Suprapubic skin (tissue), 4 donors: ENCODE results near the gene SSR3. TPM values are rescaled to one million over a fixed set of nuclear protein-coding genes. Genes with fewer than 3 reads are reported as not detected.

ENCODE experiments used
- DNase-seq, 2 donors: peaks; one replicate each; pipeline ENCODE4 v3.0.0-alpha.2; 2019; ENCODE audit warnings: low spot score in 2 of 2
- H3K27ac ChIP-seq: fragments of 200-600 bp; sonication (generic); one replicate; pipeline ENCODE4 v1.5.1; 2019
- H3K27me3 ChIP-seq: fragments of 200-600 bp; sonication (generic); one replicate; pipeline ENCODE4 v1.5.1; 2019
- H3K36me3 ChIP-seq: fragments of 200-600 bp; sonication (generic); one replicate; pipeline ENCODE4 v1.5.1; 2019
- H3K4me1 ChIP-seq: fragments of 200-600 bp; sonication (generic); one replicate; pipeline ENCODE4 v1.5.1; 2019
- H3K4me3 ChIP-seq: fragments of 200-600 bp; sonication (generic); one replicate; pipeline ENCODE4 v1.5.1; 2019; ENCODE audit warnings: mild to moderate bottlenecking
- H3K9me3 ChIP-seq: fragments of 200-600 bp; sonication (generic); one replicate; pipeline ENCODE4 v1.5.1; 2019
- EP300 ChIP-seq: sonication (generic); formaldehyde crosslinking; IDR thresholded peaks from one replicate; pipeline ENCODE4 v1.6.1; 2017; ENCODE audit warnings: antibody characterized with exemption
- POLR2A ChIP-seq, 2 donors: fragments of 450-650 bp; IDR thresholded peaks; one replicate each; pipeline ENCODE4 v1.6.1; 2017; ENCODE audit warnings: antibody characterized with exemption in 2 of 2, mild to moderate bottlenecking in 2 of 2, moderate library complexity in 2 of 2
- POLR2AphosphoS5 ChIP-seq, 3 donors: sonication (generic); formaldehyde crosslinking; IDR thresholded peaks; one replicate each; pipeline ENCODE4 v1.6.1; 2017; ENCODE audit warnings: antibody characterized with exemption in 3 of 3
- WGBS: methylation state at CpG from one replicate; pipeline ENCODE4 v1.1.5; 2018; 5-methylcytosine and 5-hydroxymethylcytosine counted together
- total RNA-seq, 4 donors: library from RNA; depleted of rRNA; stranded (reverse); fragments of >200 nt; gene quantifications; one replicate each; pipeline ENCODE4 v1.1.0, GENCODE V29; 2016
- TF ChIP-seq, protein P1 (sequence below), 2 donors: fragments of 200-600 bp in 1 of 2; fragments of 450-650 bp in 1 of 2; sonication (generic) in 1 of 2; IDR thresholded peaks; one replicate each; pipeline ENCODE4 v1.5.1; 2016 to 2019; ENCODE audit warnings: antibody characterized with exemption in 2 of 2, mild to moderate bottlenecking in 1 of 2, moderate library complexity in 1 of 2

Gene SSR3
- total RNA-seq, 4 donors from 2014 or later = 56.4 to 72.9 (median 62.4) TPM

DNA sequence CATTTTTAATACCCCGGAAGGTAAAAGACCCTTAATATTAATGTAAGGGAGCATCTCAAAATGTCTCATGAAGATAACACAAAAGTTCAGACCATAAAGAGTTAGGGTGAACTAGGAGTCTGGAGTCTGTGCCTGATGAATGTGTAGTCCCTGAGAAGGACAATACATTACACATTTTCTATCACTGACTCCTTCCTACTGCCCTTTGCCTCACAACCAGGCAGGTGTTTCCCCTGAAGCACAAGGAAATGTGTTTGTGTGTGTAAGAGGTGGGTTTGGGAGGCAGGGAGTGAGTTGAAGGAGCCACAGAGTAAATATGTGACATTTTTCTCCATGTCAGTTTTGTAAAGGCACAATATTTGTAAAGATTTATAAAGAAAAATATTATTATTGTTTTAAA lies 59.1 kb downstream of the SSR3 start:
- H3K4me3 ChIP-seq = no peak overlapping the region
- 100% methylated on average over 1 of the region's 1 CpG for WGBS
- no peaks in the 10 kb centered on the region for H3K9me3 ChIP-seq
- no peaks in the 10 kb centered on the region for H3K27me3 ChIP-seq
- no peaks in the 10 kb centered on the region for H3K36me3 ChIP-seq
- no peak for DNase-seq
- no peaks in the 10 kb centered on the region for H3K4me1 ChIP-seq
- TF ChIP-seq EP300 = no peak
- no peak for TF ChIP-seq POLR2AphosphoS5 (IDR thresholded peaks at IDR 0.05)
- TF ChIP-seq POLR2A (IDR thresholded peaks at IDR 0.05) = no peak
- TF ChIP-seq, protein P1, sequence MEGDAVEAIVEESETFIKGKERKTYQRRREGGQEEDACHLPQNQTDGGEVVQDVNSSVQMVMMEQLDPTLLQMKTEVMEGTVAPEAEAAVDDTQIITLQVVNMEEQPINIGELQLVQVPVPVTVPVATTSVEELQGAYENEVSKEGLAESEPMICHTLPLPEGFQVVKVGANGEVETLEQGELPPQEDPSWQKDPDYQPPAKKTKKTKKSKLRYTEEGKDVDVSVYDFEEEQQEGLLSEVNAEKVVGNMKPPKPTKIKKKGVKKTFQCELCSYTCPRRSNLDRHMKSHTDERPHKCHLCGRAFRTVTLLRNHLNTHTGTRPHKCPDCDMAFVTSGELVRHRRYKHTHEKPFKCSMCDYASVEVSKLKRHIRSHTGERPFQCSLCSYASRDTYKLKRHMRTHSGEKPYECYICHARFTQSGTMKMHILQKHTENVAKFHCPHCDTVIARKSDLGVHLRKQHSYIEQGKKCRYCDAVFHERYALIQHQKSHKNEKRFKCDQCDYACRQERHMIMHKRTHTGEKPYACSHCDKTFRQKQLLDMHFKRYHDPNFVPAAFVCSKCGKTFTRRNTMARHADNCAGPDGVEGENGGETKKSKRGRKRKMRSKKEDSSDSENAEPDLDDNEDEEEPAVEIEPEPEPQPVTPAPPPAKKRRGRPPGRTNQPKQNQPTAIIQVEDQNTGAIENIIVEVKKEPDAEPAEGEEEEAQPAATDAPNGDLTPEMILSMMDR (IDR thresholded peaks at IDR 0.05) = no peak
- H3K27ac ChIP-seq = no peak overlapping the region

DNA sequence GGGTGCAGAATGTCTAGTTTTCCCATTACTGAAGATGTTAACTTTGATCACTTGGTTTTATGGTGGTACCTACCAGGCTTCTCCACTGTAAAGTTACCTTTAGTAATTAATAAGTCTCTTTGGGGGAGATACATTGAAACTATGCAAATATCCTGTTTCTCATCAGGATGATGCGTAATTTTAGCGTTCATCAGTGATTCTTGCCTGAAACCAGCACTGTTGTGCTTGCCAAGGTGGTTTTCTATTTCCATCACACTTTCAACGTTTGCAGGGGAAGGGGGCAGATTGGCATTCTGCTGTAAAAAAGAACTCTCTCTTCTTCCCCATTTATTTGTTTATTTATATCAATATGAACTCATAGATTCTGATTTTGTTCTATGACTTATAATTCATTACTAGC lies 61.0 kb downstream of the SSR3 start:
- Histone ChIP-seq H3K27me3 (no peaks in the 10 kb centered on the region), H3K9me3 (no peaks in the 10 kb centered on the region), H3K4me1 (no peaks in the 10 kb centered on the region), H3K4me3 (no peak overlapping the region), H3K27ac (no peak overlapping the region), H3K36me3 (no peaks in the 10 kb centered on the region)
- no peak for DNase-seq
- 77% methylated on average over 3 of the region's 3 CpGs for WGBS
- TF ChIP-seq POLR2AphosphoS5 (IDR thresholded peaks at IDR 0.05) (no peak), POLR2A (IDR thresholded peaks at IDR 0.05) (no peak)

DNA sequence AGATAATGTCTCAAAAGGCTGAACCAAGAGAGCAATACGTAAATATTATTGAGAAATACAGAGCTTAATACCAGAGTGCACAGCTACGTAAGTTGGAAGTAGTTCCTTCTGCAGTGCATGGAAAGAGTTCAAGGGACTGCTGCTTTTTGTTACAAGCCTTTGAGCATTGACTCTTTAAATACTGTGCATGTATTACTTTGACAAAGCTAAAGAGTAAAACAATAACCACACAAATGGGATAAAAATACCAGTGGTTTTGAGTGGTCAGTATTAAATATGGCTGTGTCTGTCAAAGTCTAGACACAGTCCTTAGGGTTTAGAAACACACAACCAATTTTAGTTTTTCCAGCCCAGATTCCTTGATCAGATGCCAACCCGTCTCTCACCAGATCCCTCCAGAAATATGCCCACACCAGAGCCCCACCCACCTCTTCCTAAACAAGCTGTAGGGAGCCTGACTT lies 62.1 kb downstream of the SSR3 start:
- no peak for TF ChIP-seq POLR2A (IDR thresholded peaks at IDR 0.05)
- TF ChIP-seq EP300 = no peak
- no peak for TF ChIP-seq POLR2AphosphoS5 (IDR thresholded peaks at IDR 0.05)
- TF ChIP-seq, protein P1 (IDR thresholded peaks at IDR 0.05) = no peak
- no peaks in the 10 kb centered on the region for H3K9me3 ChIP-seq
- no peak overlapping the region for H3K4me3 ChIP-seq
- no peak for DNase-seq
- no peaks in the 10 kb centered on the region for H3K36me3 ChIP-seq
- no peak overlapping the region for H3K27ac ChIP-seq
- H3K27me3 ChIP-seq = no peaks in the 10 kb centered on the region
- H3K4me1 ChIP-seq = no peaks in the 10 kb centered on the region
- 65% methylated on average over 3 of the region's 3 CpGs for WGBS

DNA sequence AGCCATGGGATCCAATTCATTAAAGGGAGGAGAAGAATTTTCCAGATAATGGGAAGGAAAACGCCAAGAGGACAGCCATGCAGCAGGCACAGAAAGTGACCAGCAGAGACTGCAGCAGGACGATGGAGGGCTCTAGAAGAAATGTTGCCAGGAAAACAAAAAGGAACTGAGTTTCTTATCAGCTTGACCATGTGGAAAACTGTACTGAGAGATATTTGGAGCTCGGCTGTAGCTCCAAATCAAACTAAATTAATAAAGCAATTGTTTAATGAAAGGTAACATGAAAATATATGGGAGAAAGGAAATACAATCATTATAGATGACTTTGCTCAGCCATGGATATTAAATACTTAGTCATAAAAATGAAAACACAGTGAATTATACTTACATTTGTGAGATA lies 63.7 kb downstream of the SSR3 start:
- TF ChIP-seq, protein P1 (IDR thresholded peaks at IDR 0.05) = no peak
- TF ChIP-seq POLR2A (IDR thresholded peaks at IDR 0.05) = no peak
- no peak for TF ChIP-seq EP300
- TF ChIP-seq POLR2AphosphoS5 (IDR thresholded peaks at IDR 0.05) = no peak
- Histone ChIP-seq H3K9me3 (no peaks in the 10 kb centered on the region), H3K27me3 (no peaks in the 10 kb centered on the region), H3K4me1 (no peaks in the 10 kb centered on the region), H3K27ac (no peak overlapping the region), H3K36me3 (no peaks in the 10 kb centered on the region), H3K4me3 (no peak overlapping the region)
- DNase-seq = no peak
- WGBS = 86% methylated on average over 3 of the region's 3 CpGs

Other genes with a start within 250 kb of the SSR3 start
- 100 to 1,000 TPM in 3 of 4 donors, 10 to 100 TPM in 1; 85.5 to 152 (median 140) TPM for gene TIPARP, start 119.5 kb upstream of the SSR3 start, total RNA-seq